GM19035 (cell line): ENCODE results near the gene NDUFV1.
"Not testable (repeated sequence)": the region's sequence is repeated elsewhere in the genome, so short reads cannot be mapped to it uniquely, and the experiment has no call there.

ENCODE experiments used
- ATAC-seq: cut with Tn5 transposase; IDR thresholded peaks from one replicate; pipeline ENCODE4 v1.9.1; 2021; ENCODE audit not compliant: unreplicated experiment

Gene NDUFV1

GRCh38 chr11:67585911-67586310 is 20.8 kb upstream of the NDUFV1 start:
- ATAC-seq, result no peak

DNA sequence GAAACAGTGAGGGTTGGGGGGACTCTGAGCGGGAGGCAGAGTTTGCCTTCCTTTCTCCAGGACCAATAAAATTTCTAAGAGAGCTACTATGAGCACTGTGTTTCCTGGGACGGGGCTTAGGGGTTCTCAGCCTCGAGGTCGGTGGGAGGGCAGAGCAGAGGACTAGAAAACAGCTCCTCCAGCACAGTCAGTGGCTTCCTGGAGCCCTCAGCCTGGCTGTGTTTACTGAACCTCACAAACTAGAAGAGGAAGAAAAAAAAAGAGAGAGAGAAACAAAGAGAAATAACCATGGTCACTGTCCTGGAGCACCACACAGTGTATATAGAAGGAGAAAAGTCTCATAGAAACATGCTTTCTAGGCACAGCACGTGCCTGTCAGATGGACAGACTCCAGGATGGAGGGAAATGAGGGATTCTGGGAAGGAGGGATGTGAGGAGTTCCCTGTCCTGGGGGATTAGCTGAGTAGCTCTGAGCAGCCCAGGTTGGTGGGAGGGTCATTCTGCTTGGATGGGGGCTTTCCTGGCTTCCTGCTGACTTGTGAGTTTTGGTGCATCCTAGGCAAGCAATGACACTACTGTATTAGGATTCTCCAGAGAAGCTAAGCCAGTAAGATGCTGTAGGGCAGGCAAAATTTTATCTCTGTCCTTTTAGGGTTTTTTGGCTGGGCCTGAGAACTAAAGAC is 20.0 kb upstream of the NDUFV1 start:
- no peak for ATAC-seq

GRCh38 chr11:67588136-67588503 is 18.6 kb upstream of the NDUFV1 start:
- ATAC-seq, result peak; percentile 43

- not testable (repeated sequence) for ATAC-seq
Observed at GRCh38 chr11:67588899-67589415, 17.8 kb upstream of the NDUFV1 start.

- ATAC-seq, result no peak
Observed at GRCh38 chr11:67592880-67593564, 13.7 kb upstream of the NDUFV1 start.

- no peak for ATAC-seq
Observed at GRCh38 chr11:67593565-67593905, 13.2 kb upstream of the NDUFV1 start.

DNA sequence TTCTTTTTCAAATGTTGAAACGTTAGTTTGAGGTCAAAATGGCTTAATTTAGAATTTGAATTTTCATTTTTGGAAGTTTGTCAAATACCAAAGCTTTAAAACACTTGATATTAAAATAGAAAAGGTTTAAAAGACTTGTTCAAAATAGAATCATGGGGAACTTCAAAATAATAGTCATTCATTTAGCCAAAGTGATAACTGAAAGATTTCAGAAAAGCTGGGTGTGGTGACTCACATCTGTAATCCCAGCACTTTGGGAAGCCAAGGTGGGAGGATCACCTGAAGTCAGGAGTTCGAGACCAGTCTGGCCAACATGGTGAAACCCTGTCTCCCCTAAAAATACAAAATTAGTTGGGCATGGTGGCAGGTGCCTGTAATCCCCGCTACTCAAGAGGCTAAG is 12.3 kb upstream of the NDUFV1 start:
- ATAC-seq, result no peak

GRCh38 chr11:67596753-67597300 is 9.9 kb upstream of the NDUFV1 start:
- ATAC-seq, result no peak

GRCh38 chr11:67597458-67597857 is 9.3 kb upstream of the NDUFV1 start:
- ATAC-seq, result not testable (repeated sequence)

- ATAC-seq, result not testable (repeated sequence)
Observed at GRCh38 chr11:67597963-67598362, 8.8 kb upstream of the NDUFV1 start.

DNA sequence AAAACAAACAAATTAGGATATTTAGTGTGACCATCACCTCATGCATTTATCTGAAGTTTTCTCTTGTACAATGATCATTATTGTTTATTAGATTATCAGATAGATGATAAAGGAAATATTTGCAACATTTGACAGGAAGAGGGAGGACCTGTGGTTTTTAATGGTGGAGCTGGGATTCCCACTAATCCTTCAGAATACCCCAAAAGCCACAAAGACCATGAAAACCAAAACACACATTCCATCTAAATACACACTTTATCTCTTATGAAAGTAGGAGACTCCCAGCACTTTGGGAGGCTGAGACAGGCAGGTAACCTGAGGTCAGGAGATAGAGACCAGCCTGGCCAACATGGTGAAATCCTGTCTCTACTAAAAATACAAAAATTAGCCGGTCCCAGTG is 7.6 kb upstream of the NDUFV1 start:
- ATAC-seq, result no peak

- peak; percentile 85 for ATAC-seq
Observed at GRCh38 chr11:67600324-67601029, 6.3 kb upstream of the NDUFV1 start.

- no peak for ATAC-seq
Observed at GRCh38 chr11:67601098-67601497, 5.6 kb upstream of the NDUFV1 start.

DNA sequence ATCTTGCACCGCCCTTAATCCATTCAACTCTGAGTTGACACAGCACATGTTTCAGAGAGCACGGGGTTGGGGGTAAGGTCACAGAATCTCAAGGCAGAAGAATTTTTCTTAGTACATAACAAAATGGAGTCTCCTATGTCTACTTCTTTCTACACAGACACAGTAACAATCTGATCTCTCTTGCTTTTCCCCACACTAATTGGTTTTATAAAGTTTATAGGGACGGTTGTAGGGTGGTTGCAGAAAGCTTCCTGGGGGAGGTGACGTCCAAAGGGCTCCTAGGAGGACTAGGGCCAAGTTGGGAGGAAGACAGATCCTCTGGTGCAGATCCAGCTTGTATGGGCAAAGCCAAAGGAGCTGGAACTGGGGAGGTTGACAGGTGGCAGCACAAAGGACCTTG is 2.6 kb upstream of the NDUFV1 start:
- ATAC-seq, result not testable (repeated sequence)

GRCh38 chr11:67604815-67605214 is 1.9 kb upstream of the NDUFV1 start:
- no peak for ATAC-seq

GRCh38 chr11:67605231-67606011 is 1.3 kb upstream of the NDUFV1 start:
- ATAC-seq, result no peak

DNA sequence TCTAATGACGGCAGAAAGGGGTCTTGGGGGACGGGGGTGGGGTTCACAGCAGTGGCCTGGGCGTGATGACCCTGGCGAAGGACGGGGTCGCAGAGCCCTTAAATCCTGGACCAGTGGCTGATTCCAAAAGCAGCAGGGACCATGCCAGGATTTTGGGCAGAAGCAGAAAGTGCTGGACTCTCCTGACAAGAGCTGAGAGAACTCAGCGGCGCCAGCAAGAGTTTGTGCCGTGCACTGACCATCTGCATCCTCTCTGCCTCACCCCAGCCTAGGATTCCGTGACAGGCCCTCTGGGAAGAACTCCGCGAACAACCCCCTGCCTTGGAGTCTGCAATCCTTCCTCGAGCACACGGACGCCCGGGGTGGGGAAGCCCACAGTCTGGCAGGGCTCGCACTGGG is 644 bp upstream of the NDUFV1 start:
- no peak for ATAC-seq

GRCh38 chr11:67607507-67607906 is 771 bp downstream of the NDUFV1 start:
- ATAC-seq, result no peak

- ATAC-seq, result no peak
Observed at GRCh38 chr11:67608486-67608885, 1.8 kb downstream of the NDUFV1 start.

GRCh38 chr11:67609316-67609715 is 2.6 kb downstream of the NDUFV1 start:
- ATAC-seq, result no peak

- ATAC-seq, result no peak
Observed at GRCh38 chr11:67610302-67610868, 3.6 kb downstream of the NDUFV1 start.
